HepG2 (cell line): ENCODE results near the gene MTR. TPM values are rescaled to one million over a fixed set of nuclear protein-coding genes. Genes with fewer than 3 reads are reported as not detected.

Source experiments
- ATAC-seq: fragments of 200-7000 bp; cut with Tn5 transposase; 3 replicates; pipeline ENCODE4 v1.9.1; 2020; ENCODE audit warnings: mild to moderate bottlenecking, moderate library complexity
- BruUV-seq: library from RNA; stranded (reverse); fragments of 400-500 nt; replicated peaks from 2 replicates; lab custom pipeline; 2021; lab: Mats Ljungman, UMichigan
- CTCF ChIA-PET: fragments of 300-600 bp; formaldehyde crosslinking; extraction: SDS; loops from one replicate; lab custom pipeline; 2021; ENCODE audit warnings: low total read pairs, inconsistent platforms, low intra/inter-chr PET ratio; lab: Yijun Ruan, JAX
- POLR2A ChIA-PET: fragments of 350-600 bp; sonication (Branson Sonifier 250); formaldehyde crosslinking; loops from one replicate; lab custom pipeline; 2020; ENCODE audit warnings: antibody characterized with exemption, inconsistent platforms; lab: Yijun Ruan, JAX
- DNase-seq: peaks from one replicate; pipeline ENCODE4 v3.0.0-alpha.2; 2015; ENCODE audit warnings: low spot score
- FAIRE-seq: peaks from 3 replicates; lab custom pipeline; 2011; peaks lifted over from hg19 to GRCh38; lab: Jason Lieb, UNC
- H2AFZ ChIP-seq: one replicate; pipeline ENCODE4 v1.6.1; 2011; ENCODE audit warnings: low read length, inconsistent platforms
- H3K27ac ChIP-seq: fragments of 300-600 bp; 3 replicates; pipeline ENCODE4 v1.8.0; 2011; ENCODE audit warnings: mixed run types, mild to moderate bottlenecking, mixed read lengths, low read length, inconsistent platforms; ENCODE audit not compliant: insufficient read depth; ENCODE audit errors: extremely low read length
- H3K27me3 ChIP-seq, 2 experiments: fragments of 200-600 bp in 1 of 2; 2 replicates in 1 of 2; 3 replicates in 1 of 2; pipeline versions ENCODE4 v1.6.0 to v1.8.0; 2011; ENCODE audit warnings: low read length in 2 of 2, mild to moderate bottlenecking in 2 of 2, moderate library complexity in 2 of 2, inconsistent platforms in 1 of 2; ENCODE audit not compliant: insufficient read depth in 2 of 2, control insufficient read depth in 1 of 2
- H3K36me3 ChIP-seq, 2 experiments: fragments of 200-600 bp in 1 of 2; replicated peaks in 1 of 2; 2 replicates in 1 of 2; 3 replicates in 1 of 2; pipeline versions ENCODE4 v1.5.1 to v1.8.0; 2011; ENCODE audit warnings: low read length in 2 of 2, inconsistent platforms in 1 of 2; ENCODE audit not compliant: insufficient read depth in 2 of 2, control insufficient read depth in 1 of 2
- H3K4me1 ChIP-seq: 2 replicates; pipeline ENCODE4 v1.5.1; 2012; ENCODE audit warnings: low read length, inconsistent platforms; ENCODE audit not compliant: insufficient read depth
- H3K4me2 ChIP-seq: 2 replicates; pipeline ENCODE4 v1.6.0; 2011; ENCODE audit warnings: low read depth, low read length, inconsistent platforms
- H3K4me3 ChIP-seq, 3 experiments: fragments of 200-600 bp in 1 of 3; sonication (generic), shearing (Covaris generic) in 1 of 3; replicated peaks in 1 of 3; 2 replicates each; pipeline ENCODE4 v1.5.1; 2011 to 2016; ENCODE audit warnings: low read length in 3 of 3, inconsistent platforms in 2 of 3, low read depth in 2 of 3, mild to moderate bottlenecking in 2 of 3, control low read depth in 1 of 3, mixed read lengths in 1 of 3; ENCODE audit not compliant: insufficient read depth in 1 of 3
- H3K79me2 ChIP-seq: one replicate; pipeline ENCODE4 v1.6.1; 2011; ENCODE audit warnings: low read length, inconsistent platforms; ENCODE audit not compliant: insufficient read depth
- H3K9ac ChIP-seq: 2 replicates; pipeline ENCODE4 v1.6.0; 2011; ENCODE audit warnings: mild to moderate bottlenecking, low read depth, low read length, inconsistent platforms; ENCODE audit not compliant: insufficient read depth
- H3K9me3 ChIP-seq: 2 replicates; pipeline ENCODE4 v1.5.1; 2012; ENCODE audit warnings: mild to moderate bottlenecking, low read length
- H4K20me1 ChIP-seq: 2 replicates; pipeline ENCODE4 v1.6.0; 2011; ENCODE audit warnings: inconsistent platforms, mild to moderate bottlenecking, low read length, moderate library complexity; ENCODE audit not compliant: insufficient read depth
- ARHGAP35 ChIP-seq: sonication (generic); formaldehyde crosslinking; IDR thresholded peaks from 2 replicates; pipeline ENCODE4 v1.9.0; 2022; ENCODE audit warnings: mild to moderate bottlenecking, inconsistent platforms, moderate library complexity, missing genetic modification reagents, borderline replicate concordance
- DBP ChIP-seq: sonication (generic); formaldehyde crosslinking; IDR thresholded peaks from 2 replicates; pipeline ENCODE4 v1.4.0; 2020; ENCODE audit warnings: missing genetic modification reagents; ENCODE audit errors: not compliant biosample characterization
- FIP1L1 ChIP-seq: fragments of 200-400 bp; formaldehyde crosslinking; IDR thresholded peaks from 2 replicates; pipeline ENCODE4 v1.6.1; 2018; ENCODE audit warnings: low read depth, mild to moderate bottlenecking, low read length, moderate library complexity, borderline replicate concordance; ENCODE audit not compliant: insufficient read depth
- FOXA1 ChIP-seq, 2 experiments: fragments of 450-650 bp in 1 of 2; sonication (generic) in 1 of 2; formaldehyde crosslinking in 1 of 2; IDR thresholded peaks; 2 replicates each; pipeline versions ENCODE4 v1.4.0 to v1.6.1; 2016 to 2020; ENCODE audit warnings: missing genetic modification reagents in 1 of 2
- GABPA ChIP-seq, 2 experiments: IDR thresholded peaks; 2 replicates each; pipeline ENCODE4 v1.6.1; 2011 to 2016; ENCODE audit warnings: low read depth in 2 of 2, low read length in 1 of 2, missing biosample characterization in 1 of 2, missing genetic modification characterization in 1 of 2
- MAFK ChIP-seq, 2 experiments: IDR thresholded peaks in 1 of 2; conservative IDR thresholded peaks in 1 of 2; 2 replicates each; pipeline ENCODE4 v1.6.1; 2011; ENCODE audit warnings: improper control_type of control experiment in 2 of 2, low read length in 2 of 2
- MTERF4 ChIP-seq: sonication (generic); formaldehyde crosslinking; IDR thresholded peaks from 2 replicates; pipeline ENCODE4 v1.8.0; 2023; ENCODE audit warnings: mild to moderate bottlenecking, missing genetic modification reagents
- NCOR1 ChIP-seq: fragments of 200-600 bp; sonication (generic); IDR thresholded peaks from 2 replicates; pipeline ENCODE4 v1.7.0; 2017; ENCODE audit warnings: antibody characterized with exemption, low read length, borderline replicate concordance
- NPAS2 ChIP-seq: sonication (generic); formaldehyde crosslinking; IDR thresholded peaks from 2 replicates; pipeline ENCODE4 v1.8.0; 2022; ENCODE audit warnings: mild to moderate bottlenecking, missing genetic modification reagents, borderline replicate concordance
- NR2C2 ChIP-seq: sonication (generic); formaldehyde crosslinking; IDR thresholded peaks from 2 replicates; pipeline ENCODE4 v1.4.0; 2020; ENCODE audit warnings: missing genetic modification reagents, mild to moderate bottlenecking, moderate library complexity, borderline replicate concordance
- PCBP1 ChIP-seq: fragments of 200-400 bp; formaldehyde crosslinking; IDR thresholded peaks from 2 replicates; pipeline ENCODE4 v1.6.1; 2017; ENCODE audit warnings: mild to moderate bottlenecking, low read depth, low read length, borderline replicate concordance
- POLR2AphosphoS2 ChIP-seq: IDR thresholded peaks from 2 replicates; pipeline ENCODE4 v1.6.1; 2011; ENCODE audit warnings: low read depth, low read length, improper control_type of control experiment
- RERE ChIP-seq: IDR thresholded peaks from 2 replicates; pipeline ENCODE4 v1.6.1; 2016; ENCODE audit warnings: low read depth, missing genetic modification reagents, missing compliant biosample characterization
- RFX3 ChIP-seq: IDR thresholded peaks from 2 replicates; pipeline ENCODE4 v1.6.1; 2016; ENCODE audit warnings: missing biosample characterization, missing genetic modification reagents
- ZMYM4 ChIP-seq: sonication (generic); formaldehyde crosslinking; IDR thresholded peaks from 2 replicates; pipeline ENCODE4 v1.8.1; 2023; ENCODE audit warnings: mild to moderate bottlenecking, missing genetic modification reagents
- ZNF292 ChIP-seq: sonication (generic); formaldehyde crosslinking; IDR thresholded peaks from 2 replicates; pipeline ENCODE4 v1.8.1; 2022; ENCODE audit warnings: mild to moderate bottlenecking, low read depth, missing genetic modification reagents, borderline replicate concordance
- ZNF530 ChIP-seq: sonication (generic); formaldehyde crosslinking; IDR thresholded peaks from 2 replicates; pipeline ENCODE4 v1.5.0; 2020; ENCODE audit warnings: low read depth, mild to moderate bottlenecking, missing genetic modification reagents
- ZNF564 ChIP-seq: sonication (generic); formaldehyde crosslinking; IDR thresholded peaks from 2 replicates; pipeline ENCODE4 v1.8.1; 2023; ENCODE audit warnings: mild to moderate bottlenecking, missing genetic modification reagents
- WGBS: methylation state at CpG from one replicate; pipeline ENCODE4 v1.1.6; 2017; ENCODE audit warnings: low lambda C conversion rate; 5-methylcytosine and 5-hydroxymethylcytosine counted together
- in situ Hi-C: cut with HindIII; loops from 2 replicates; pipeline ENCODE4 v1.10.0; 2017; ENCODE audit warnings: low pct_unique_long_range_greater_than_20kb; ENCODE audit not compliant: extremely low pct_ligation_motif_present
- intact Hi-C: fragments of 100-400 bp; cut with micrococcal nuclease; formaldehyde crosslinking; loops from one replicate; pipeline ENCODE4 v1.10.0; 2022; ENCODE audit not compliant: unreplicated experiment
- polyA plus RNA-seq, 8 experiments: library from polyadenylated mRNA; depleted of rRNA in 3 of 8; stranded (reverse) in 7 of 8; unstranded in 1 of 8; fragments of >200 nt; fragmentation: Illumina TruSeq in 4 of 8; extraction: Trizol in 4 of 8; gene quantifications; 2 replicates each; pipeline versions ENCODE4 v1.2.1 to v1.2.3, GENCODE V29; 2011 to 2016; ENCODE audit warnings: low read depth in 4 of 8, missing spikeins in 1 of 8, mixed read lengths in 1 of 8; ENCODE audit not compliant: insufficient read depth in 1 of 8
- total RNA-seq, 5 experiments: library from RNA; depleted of rRNA; stranded (reverse); fragments of >200 nt; fragmentation: Illumina TruSeq; extraction: Trizol; gene quantifications; 2 replicates each; pipeline ENCODE4 v1.2.3, GENCODE V29; 2016; ENCODE audit warnings: low read depth in 1 of 5

Gene MTR
- total and polyA plus RNA-seq, 2 of the 13 experiments (the other 11 are each of a cell fraction or from before 2014, with no cell fraction given), result 16.3 to 36.1 TPM

- Histone ChIP-seq H3K27me3 (peaks cover 0 to 11% of the 10 kb centered on the region in 2 experiments; a peak in 2 of 5 replicates), H2AFZ (no peak overlapping the region), H4K20me1 (no peaks in the 10 kb centered on the region), H3K79me2 (no peaks in the 10 kb centered on the region), H3K9me3 (no peaks in the 10 kb centered on the region), H3K36me3 (no peaks in the 10 kb centered on the region), H3K4me3 (no peak overlapping the region), H3K9ac (no peak overlapping the region), H3K4me1 (no peaks in the 10 kb centered on the region), H3K4me2 (no peak overlapping the region), H3K27ac (no peak overlapping the region)
- no TSS peak for BruUV-seq
- ATAC-seq (no peak), DNase-seq (no peak), FAIRE-seq (no peak)
- intact Hi-C loops, result no loop called here
- 50% methylated on average over 5 of the region's 5 CpGs for WGBS
- POLR2A ChIA-PET, result no interaction called here
- CTCF ChIA-PET, result no interaction called here
- in situ Hi-C loops, result no loop called here
- TF ChIP-seq ZNF564 (CRISPR knock-in tag) (no peak), PCBP1 (no peak), ZNF292 (CRISPR knock-in tag) (no peak), ZNF530 (CRISPR knock-in tag) (no peak), MTERF4 (no peak), DBP (no peak), RFX3 (CRISPR knock-in tag) (no peak), MAFK (conservative IDR thresholded peaks at IDR 0.05 in 1 of 2, IDR thresholded peaks at IDR 0.05 in 1 of 2; ENCODE audit: low read length in 2 of 2) (no peak), ARHGAP35 (CRISPR knock-in tag) (no peak), RERE (no peak), NPAS2 (CRISPR knock-in tag) (no peak), GABPA (IDR thresholded peaks at IDR 0.05; ENCODE audit: low read depth, low read length) (no peak), GABPA (CRISPR knock-in tag; IDR thresholded peaks at IDR 0.05; ENCODE audit: low read depth) (no peak), FIP1L1 (no peak), NCOR1 (no peak), ZMYM4 (CRISPR knock-in tag) (no peak), FOXA1 (IDR thresholded peaks at IDR 0.05) (no peak), FOXA1 (CRISPR knock-in tag; IDR thresholded peaks at IDR 0.05) (no peak), NR2C2 (CRISPR knock-in tag) (no peak), POLR2AphosphoS2 (no peak)
Measured at GRCh38 chr1:236950365-236950764, 155.3 kb downstream of the MTR start.
